Dedifferentiated amniotic fluid mesenchymal stem cell (primary cell): ENCODE results near the gene SAC3D1.
A peak's percentile ranks its signal among the peaks of the same experiment; 100 is the strongest.
"Not testable (repeated sequence)": the region's sequence is repeated elsewhere in the genome, so short reads cannot be mapped to it uniquely, and the experiment has no call there.

Source experiments
- DNase-seq: peaks from one replicate; pipeline ENCODE4 v3.0.0-alpha.2; 2016; ENCODE audit errors: extremely low spot score

SAC3D1 gene

GRCh38 chr11:65040847-65041622 lies at the start of gene SAC3D1:
Gene SAC3D1 (plus strand): TSS chr11:65041210. CDS start chr11:65041293, 83 bp downstream.
- DNase-seq = peak; percentile 76

- no peak for DNase-seq
Measured at GRCh38 chr11:64994318-64994717, 46.7 kb upstream of the SAC3D1 start.

- DNase-seq = no peak
Measured at GRCh38 chr11:64996327-64996709, 44.7 kb upstream of the SAC3D1 start.

GRCh38 chr11:64996710-64997380 lies 44.2 kb upstream of the SAC3D1 start, which contains the start of gene BATF2:
Gene BATF2 (minus strand): TSS chr11:64996971. CDS start chr11:64996914, 57 bp downstream.
- DNase-seq = peak; percentile 59

- DNase-seq = no peak
Measured at GRCh38 chr11:64998141-64998540, 42.9 kb upstream of the SAC3D1 start.

- no peak for DNase-seq
Measured at GRCh38 chr11:64998690-64999431, 42.1 kb upstream of the SAC3D1 start.

- no peak for DNase-seq
Measured at GRCh38 chr11:64999478-64999877, 41.5 kb upstream of the SAC3D1 start.

GRCh38 chr11:65002706-65003105 lies 38.3 kb upstream of the SAC3D1 start:
- DNase-seq = no peak

GRCh38 chr11:65003282-65003681 lies 37.7 kb upstream of the SAC3D1 start:
- DNase-seq = no peak

- not testable (repeated sequence) for DNase-seq
Measured at GRCh38 chr11:65003968-65004367, 37.0 kb upstream of the SAC3D1 start.

GRCh38 chr11:65008016-65008415 lies 33.0 kb upstream of the SAC3D1 start:
- DNase-seq = no peak

GRCh38 chr11:65008873-65009272 lies 32.1 kb upstream of the SAC3D1 start:
- DNase-seq = no peak

GRCh38 chr11:65013130-65013887 lies 27.7 kb upstream of the SAC3D1 start:
- peak; percentile 91 for DNase-seq

GRCh38 chr11:65013888-65014725 lies 26.9 kb upstream of the SAC3D1 start, which contains the start of gene ARL2:
Gene ARL2 (plus strand): TSS chr11:65014160. CDS start chr11:65014208, 48 bp downstream.
- DNase-seq = peak; percentile 76

- DNase-seq = no peak
Measured at GRCh38 chr11:65014726-65015227, 26.2 kb upstream of the SAC3D1 start.

- DNase-seq = no peak
Measured at GRCh38 chr11:65016705-65017104, 24.3 kb upstream of the SAC3D1 start.

- DNase-seq = no peak
Measured at GRCh38 chr11:65017937-65018336, 23.1 kb upstream of the SAC3D1 start.

- no peak for DNase-seq
Measured at GRCh38 chr11:65019824-65020223, 21.2 kb upstream of the SAC3D1 start.

- no peak for DNase-seq
Measured at GRCh38 chr11:65021003-65021402, 20.0 kb upstream of the SAC3D1 start.

GRCh38 chr11:65021509-65021908 lies 19.5 kb upstream of the SAC3D1 start:
- DNase-seq = no peak
